Lower leg skin (tissue), 4 donors: ENCODE data around the gene ATP13A3. TPM values are rescaled to one million over a fixed set of nuclear protein-coding genes. Genes with fewer than 3 reads are reported as not detected.

Source experiments
- DNase-seq, 2 donors: peaks; one replicate each; pipeline ENCODE4 v3.0.0-alpha.2; 2019; ENCODE audit warnings: low spot score in 2 of 2
- H3K4me3 ChIP-seq: fragments of 200-600 bp; sonication (generic); 2 replicates; pipeline ENCODE4 v1.5.1; 2017; ENCODE audit warnings: mild to moderate bottlenecking, low read depth; ENCODE audit not compliant: poor library complexity, severe bottlenecking
- POLR2A ChIP-seq, 2 donors: fragments of 450-650 bp; IDR thresholded peaks; one replicate each; pipeline ENCODE4 v1.6.1; 2016 to 2017; ENCODE audit warnings: antibody characterized with exemption in 2 of 2, mild to moderate bottlenecking in 1 of 2, moderate library complexity in 1 of 2
- WGBS, 2 donors: methylation state at CpG; one replicate each; pipeline ENCODE4 v1.1.5; 2018; 5-methylcytosine and 5-hydroxymethylcytosine counted together
- intact Hi-C: fragments of 100-400 bp; cut with DNase I; formaldehyde crosslinking; loops from one replicate; pipeline ENCODE4 v1.15.0; 2023; ENCODE audit warnings: low total_unique reads
- total RNA-seq, 4 donors: library from RNA; depleted of rRNA; stranded (reverse); fragments of >200 nt; gene quantifications; one replicate each; pipeline ENCODE4 v1.1.0, GENCODE V29; 2016
- TF ChIP-seq, protein P1 (sequence below), 3 donors: fragments of 450-650 bp; IDR thresholded peaks; one replicate each; pipeline ENCODE4 v1.5.1; 2016; ENCODE audit warnings: antibody characterized with exemption in 3 of 3, mild to moderate bottlenecking in 3 of 3, moderate library complexity in 2 of 3

Gene ATP13A3
- total RNA-seq, 4 donors from 2014 or later = 35.0 to 40.6 (median 38.2) TPM

DNA sequence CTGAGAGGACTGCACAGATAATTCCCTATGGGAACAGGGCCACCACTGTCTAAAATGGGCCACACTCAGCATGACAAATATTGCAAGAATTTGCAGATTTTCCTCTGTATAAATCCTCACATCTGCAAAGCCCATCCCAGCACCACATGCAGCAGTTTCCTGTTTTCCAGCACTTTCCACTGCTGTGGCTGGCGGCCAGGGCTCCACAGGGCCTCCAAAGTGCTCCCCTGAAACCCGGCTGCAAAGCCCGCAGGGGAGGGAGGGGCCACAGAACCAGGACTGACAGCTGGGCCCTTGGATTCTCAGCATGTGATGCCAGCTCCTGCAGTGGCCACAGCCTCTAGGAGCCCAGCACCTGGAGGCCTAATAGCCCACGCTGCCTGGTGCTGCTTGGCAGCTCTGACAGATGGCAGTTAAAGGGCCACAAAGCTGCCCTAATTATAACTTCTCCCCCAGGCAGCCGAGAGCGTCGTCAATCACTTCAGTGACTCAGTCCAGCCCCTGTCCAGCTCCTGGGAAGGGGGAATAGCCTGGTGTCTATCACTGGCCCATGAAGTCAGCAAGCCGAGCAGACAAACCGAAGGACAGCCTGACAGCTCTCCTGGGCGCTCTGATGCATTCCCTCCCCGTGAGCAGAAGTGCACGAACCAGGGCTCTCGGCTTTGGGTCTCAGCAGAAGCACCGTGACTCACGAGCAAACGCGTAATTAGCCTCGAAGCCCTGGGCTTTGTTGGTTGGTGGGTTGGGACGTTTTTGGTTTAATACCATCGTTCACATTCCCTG is 122.0 kb downstream of the ATP13A3 start:
- intact Hi-C loops = no loop called here
- no peak for TF ChIP-seq POLR2A (IDR thresholded peaks at IDR 0.05)
- TF ChIP-seq, protein P1, sequence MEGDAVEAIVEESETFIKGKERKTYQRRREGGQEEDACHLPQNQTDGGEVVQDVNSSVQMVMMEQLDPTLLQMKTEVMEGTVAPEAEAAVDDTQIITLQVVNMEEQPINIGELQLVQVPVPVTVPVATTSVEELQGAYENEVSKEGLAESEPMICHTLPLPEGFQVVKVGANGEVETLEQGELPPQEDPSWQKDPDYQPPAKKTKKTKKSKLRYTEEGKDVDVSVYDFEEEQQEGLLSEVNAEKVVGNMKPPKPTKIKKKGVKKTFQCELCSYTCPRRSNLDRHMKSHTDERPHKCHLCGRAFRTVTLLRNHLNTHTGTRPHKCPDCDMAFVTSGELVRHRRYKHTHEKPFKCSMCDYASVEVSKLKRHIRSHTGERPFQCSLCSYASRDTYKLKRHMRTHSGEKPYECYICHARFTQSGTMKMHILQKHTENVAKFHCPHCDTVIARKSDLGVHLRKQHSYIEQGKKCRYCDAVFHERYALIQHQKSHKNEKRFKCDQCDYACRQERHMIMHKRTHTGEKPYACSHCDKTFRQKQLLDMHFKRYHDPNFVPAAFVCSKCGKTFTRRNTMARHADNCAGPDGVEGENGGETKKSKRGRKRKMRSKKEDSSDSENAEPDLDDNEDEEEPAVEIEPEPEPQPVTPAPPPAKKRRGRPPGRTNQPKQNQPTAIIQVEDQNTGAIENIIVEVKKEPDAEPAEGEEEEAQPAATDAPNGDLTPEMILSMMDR (IDR thresholded peaks at IDR 0.05) = no peak
- no peak for DNase-seq
- WGBS, 2 donors = 50 to 52% methylated on average over 17 to 20 of the region's 20 CpGs
- no peak overlapping the region for H3K4me3 ChIP-seq

DNA sequence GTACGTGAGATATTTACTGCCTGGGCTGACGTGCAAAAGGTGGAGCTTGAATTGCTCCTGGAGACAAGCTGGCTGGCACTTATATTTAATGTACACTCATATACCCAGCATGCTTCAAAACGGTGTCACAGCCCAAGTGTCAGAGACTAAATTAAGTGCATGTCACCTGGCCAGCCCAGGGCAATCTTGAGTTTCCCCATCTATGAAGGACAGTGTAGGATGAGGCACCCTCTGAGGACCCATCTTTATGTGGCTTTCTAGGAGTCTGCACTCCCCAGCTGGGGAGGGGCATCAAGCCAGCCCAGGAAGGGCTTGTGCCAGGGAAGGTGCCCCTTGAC is 122.5 kb downstream of the ATP13A3 start:
- DNase-seq = no peak
- TF ChIP-seq, protein P1 (IDR thresholded peaks at IDR 0.05) = no peak
- TF ChIP-seq POLR2A (IDR thresholded peaks at IDR 0.05) = no peak
- H3K4me3 ChIP-seq = no peak overlapping the region
- intact Hi-C loops = no loop called here
- WGBS, 2 donors = 59 to 70% methylated on average over 3 of the region's 3 CpGs

DNA sequence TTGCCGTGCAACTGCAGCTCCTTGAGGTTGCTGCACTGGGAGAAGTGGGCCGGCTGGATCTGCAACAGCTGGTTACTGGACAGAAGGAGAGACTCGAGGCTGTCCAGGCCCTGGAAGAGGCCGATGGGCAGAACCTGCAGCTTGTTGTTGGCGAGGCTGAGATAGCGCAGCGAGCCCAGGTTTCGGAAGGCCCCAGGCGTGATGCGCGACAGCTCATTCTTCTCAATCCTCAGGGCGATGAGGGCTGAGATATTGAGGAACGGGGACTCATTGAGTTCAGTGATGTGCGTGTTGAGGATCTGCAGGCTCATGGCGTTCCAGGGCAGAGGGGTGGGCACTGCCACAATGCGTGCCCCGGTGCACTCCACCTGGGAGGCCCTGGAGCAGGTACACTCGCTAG is 126.2 kb downstream of the ATP13A3 start:
- no peak for TF ChIP-seq POLR2A (IDR thresholded peaks at IDR 0.05)
- TF ChIP-seq, protein P1 (IDR thresholded peaks at IDR 0.05) = no peak
- H3K4me3 ChIP-seq = no peak overlapping the region
- 94% methylated on average over 17 of the region's 18 CpGs for WGBS, 2 donors
- intact Hi-C loops = no loop called here
- DNase-seq = no peak

DNA sequence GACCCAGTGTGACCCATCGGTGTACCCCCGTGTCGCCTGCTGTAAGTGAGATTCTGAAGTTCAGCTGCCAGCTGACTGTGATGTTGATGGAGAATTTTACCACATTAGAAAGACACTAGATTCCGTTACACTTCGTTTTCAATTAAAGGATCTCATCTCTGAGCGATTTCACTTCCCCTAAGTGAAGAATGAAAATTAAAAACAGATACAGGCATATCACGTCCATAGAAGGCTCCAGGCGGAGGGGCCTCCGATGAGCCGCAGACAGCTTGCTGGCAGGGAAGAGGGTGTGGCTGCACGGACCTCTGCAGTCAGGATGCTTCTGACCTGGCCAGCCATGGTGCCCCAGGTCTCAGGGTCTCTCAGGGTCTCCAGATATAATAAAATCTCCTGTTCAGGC is 129.1 kb downstream of the ATP13A3 start:
- intact Hi-C loops = no loop called here
- DNase-seq = no peak
- H3K4me3 ChIP-seq = no peak overlapping the region
- 71 to 83% methylated on average over 11 of the region's 11 CpGs for WGBS, 2 donors
- TF ChIP-seq, protein P1 (IDR thresholded peaks at IDR 0.05) = no peak
- no peak for TF ChIP-seq POLR2A (IDR thresholded peaks at IDR 0.05)

DNA sequence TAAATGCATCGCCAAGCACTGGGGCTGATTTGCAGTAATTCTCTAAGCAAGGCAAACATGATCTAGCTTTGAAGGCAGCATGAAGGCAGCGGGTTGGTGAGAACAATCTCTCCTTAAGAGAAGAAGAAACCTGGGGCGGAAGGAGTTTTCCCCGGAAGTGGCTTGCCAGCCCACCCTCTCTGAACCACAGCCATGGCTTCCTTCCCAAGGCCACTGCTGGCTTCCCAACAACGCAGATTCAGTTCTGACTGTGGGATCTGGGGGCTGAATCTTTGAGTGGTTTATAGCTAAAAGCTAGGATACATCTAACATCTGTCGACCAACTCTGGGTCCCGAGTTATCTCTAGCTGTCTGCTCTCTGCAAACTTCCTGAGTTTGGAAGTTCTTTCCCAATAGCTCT is 131.4 kb downstream of the ATP13A3 start:
- WGBS, 2 donors = 68 to 83% methylated on average over 7 of the region's 7 CpGs
- DNase-seq = no peak
- intact Hi-C loops = no loop called here
- no peak for TF ChIP-seq POLR2A (IDR thresholded peaks at IDR 0.05)
- TF ChIP-seq, protein P1 (IDR thresholded peaks at IDR 0.05) = no peak
- H3K4me3 ChIP-seq = no peak overlapping the region

DNA sequence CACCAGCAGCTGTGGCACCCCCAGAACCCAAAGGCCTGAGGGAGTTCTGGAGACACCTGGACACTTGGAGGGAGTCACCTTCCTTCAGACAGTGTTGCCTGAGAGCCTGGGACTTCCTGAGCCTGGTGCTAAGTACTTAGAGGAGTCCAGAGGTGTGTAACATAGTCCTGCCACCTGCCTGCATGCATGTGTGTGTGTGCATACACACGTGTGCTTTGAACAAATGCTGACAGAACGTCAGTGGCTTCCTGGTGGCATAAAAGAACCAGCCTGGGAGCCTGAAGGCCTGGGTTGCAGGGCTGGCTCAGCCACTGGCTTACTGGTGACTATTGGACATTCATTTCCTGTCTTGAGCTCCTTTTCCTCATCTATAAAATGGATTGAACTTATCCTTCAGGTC is 132.5 kb downstream of the ATP13A3 start:
- intact Hi-C loops = no loop called here
- no peak overlapping the region for H3K4me3 ChIP-seq
- 54 to 78% methylated on average over 2 of the region's 2 CpGs for WGBS, 2 donors
- TF ChIP-seq, protein P1 (IDR thresholded peaks at IDR 0.05) = no peak
- no peak for TF ChIP-seq POLR2A (IDR thresholded peaks at IDR 0.05)
- DNase-seq = no peak
